ENCODE results near the gene GSN.

Gene GSN

GRCh38 chr9:121323449-121324151 lies 55.6 kb downstream of the GSN start:
- no peak for DNase-seq (ENCODE audit: low read depth, low spot score)

- DNase-seq (ENCODE audit: low read depth, low spot score), result no peak
Observed at GRCh38 chr9:121324316-121324715, 56.4 kb downstream of the GSN start.

- no peak for DNase-seq (ENCODE audit: low read depth, low spot score)
Observed at GRCh38 chr9:121324755-121325154, 56.8 kb downstream of the GSN start.

GRCh38 chr9:121325387-121325786 lies 57.4 kb downstream of the GSN start:
- no peak for DNase-seq (ENCODE audit: low read depth, low spot score)

GRCh38 chr9:121326130-121326838 lies 58.3 kb downstream of the GSN start:
- DNase-seq (ENCODE audit: low read depth, low spot score), result no peak

- no peak for DNase-seq (ENCODE audit: low read depth, low spot score)
Observed at GRCh38 chr9:121326901-121327613, 59.1 kb downstream of the GSN start.

GRCh38 chr9:121328476-121328875 lies 60.5 kb downstream of the GSN start:
- DNase-seq (ENCODE audit: low read depth, low spot score), result no peak

- no peak for DNase-seq (ENCODE audit: low read depth, low spot score)
Observed at GRCh38 chr9:121328876-121329681, 61.1 kb downstream of the GSN start.

GRCh38 chr9:121331549-121331948 lies 63.6 kb downstream of the GSN start:
- no peak for DNase-seq (ENCODE audit: low read depth, low spot score)

GRCh38 chr9:121331992-121332685 lies 64.2 kb downstream of the GSN start:
- no peak for DNase-seq (ENCODE audit: low read depth, low spot score)

GRCh38 chr9:121333950-121334773 lies 66.2 kb downstream of the GSN start:
- no peak for DNase-seq (ENCODE audit: low read depth, low spot score)

- DNase-seq (ENCODE audit: low read depth, low spot score), result no peak
Observed at GRCh38 chr9:121336665-121337064, 68.7 kb downstream of the GSN start.

- no peak for DNase-seq (ENCODE audit: low read depth, low spot score)
Observed at GRCh38 chr9:121339437-121339836, 71.5 kb downstream of the GSN start.

GRCh38 chr9:121340676-121341392 lies 72.9 kb downstream of the GSN start:
- DNase-seq (ENCODE audit: low read depth, low spot score), result no peak

- no peak for DNase-seq (ENCODE audit: low read depth, low spot score)
Observed at GRCh38 chr9:121344184-121344583, 76.2 kb downstream of the GSN start.

- no peak for DNase-seq (ENCODE audit: low read depth, low spot score)
Observed at GRCh38 chr9:121345070-121345469, 77.1 kb downstream of the GSN start.

- DNase-seq (ENCODE audit: low read depth, low spot score), result no peak
Observed at GRCh38 chr9:121348221-121348620, 80.3 kb downstream of the GSN start.

- DNase-seq (ENCODE audit: low read depth, low spot score), result no peak
Observed at GRCh38 chr9:121349009-121349408, 81.0 kb downstream of the GSN start.

GRCh38 chr9:121350036-121350435 lies 82.1 kb downstream of the GSN start:
- no peak for DNase-seq (ENCODE audit: low read depth, low spot score)
